Measurements from ENCODE around the gene TRIM14. TPM values are rescaled to one million over a fixed set of nuclear protein-coding genes. Genes with fewer than 3 reads are reported as not detected.

The TRIM14 gene
- total and polyA plus RNA-seq, 2 of the 4 experiments (the other 2 are of a cell fraction) = 3.0 to 8.5 TPM

GRCh38 chr9:98049288-98050072, 69.5 kb downstream of the TRIM14 start:
- Histone ChIP-seq H2AK9ac (replicated peaks; ENCODE audit: low read depth, low read length, poor library complexity) (no peak overlapping the region), H3K18ac (ENCODE audit: low read depth, low read length) (no peak overlapping the region), H2AFZ (replicated peaks; ENCODE audit: low read length, poor library complexity) (no peak overlapping the region), H4K8ac (ENCODE audit: low read depth in 2 of 2, low read length in 2 of 2) (no peak overlapping the region), H3K9me1 (ENCODE audit: insufficient read depth, low read length) (no peaks in the 10 kb centered on the region), H3K4me3 (ENCODE audit: insufficient read depth, low read depth, low read length) (no peak overlapping the region), H4K91ac (ENCODE audit: insufficient read depth, low read depth, low read length) (no peak overlapping the region), H3K9me3 (ENCODE audit: control insufficient read depth, insufficient read depth, low read length) (no peaks in the 10 kb centered on the region), H3K36me3 (ENCODE audit: control insufficient read depth, insufficient read depth, low read length) (no peaks in the 10 kb centered on the region), H2AK5ac (ENCODE audit: low read depth, low read length) (no peak overlapping the region), H3K79me1 (ENCODE audit: low read depth in 1 of 2, low read length in 2 of 2) (no peaks in the 10 kb centered on the region), H4K5ac (ENCODE audit: low read depth, low read length) (no peak overlapping the region), H2BK15ac (ENCODE audit: low read depth, low read length) (no peak overlapping the region), H3K56ac (ENCODE audit: extremely low read depth, insufficient read depth, low read length) (no peak overlapping the region), H3K4me1 (ENCODE audit: control insufficient read depth, insufficient read depth, low read length) (no peaks in the 10 kb centered on the region), H2BK5ac (ENCODE audit: low read depth, low read length, poor library complexity, severe bottlenecking) (no peak overlapping the region), H2BK20ac (ENCODE audit: low read depth, low read length) (no peak overlapping the region), H3K27me3 (ENCODE audit: control insufficient read depth, insufficient read depth, low read length) (no peaks in the 10 kb centered on the region), H3K9ac (ENCODE audit: low read depth, low read length) (no peak overlapping the region), H3K4ac (ENCODE audit: low read depth, low read length) (no peak overlapping the region), H4K20me1 (ENCODE audit: insufficient read depth, low read length) (no peaks in the 10 kb centered on the region), H3K27ac (ENCODE audit: insufficient read depth, low read length) (no peak overlapping the region), H3K4me2 (ENCODE audit: low read depth, low read length) (no peak overlapping the region), H3K23ac (ENCODE audit: low read depth, low read length) (no peak overlapping the region), H3K14ac (replicated peaks; ENCODE audit: low read depth, low read length) (no peak overlapping the region), H2BK120ac (ENCODE audit: low read depth, low read length) (no peak overlapping the region)
- no peak for ATAC-seq (ENCODE audit: low read depth)
- POLR2A ChIA-PET (ENCODE audit: unreplicated experiment) = no interaction called here
- dilution Hi-C loops (cut with HindIII; ENCODE audit: low sequenced_read_pairs, unreplicated experiment) (no loop called here), intact Hi-C loops (cut with micrococcal nuclease) (no loop called here), in situ Hi-C loops (cut with MboI; ENCODE audit: low sequenced_read_pairs) (no loop called here)
- BruUV-seq (replicated peaks) = no TSS peak
- TF ChIP-seq POLR2A (IDR thresholded peaks at IDR 0.05; ENCODE audit: low read depth, low read length) (no peak), BHLHE40 (IDR thresholded peaks at IDR 0.05; ENCODE audit: low read depth, low read length) (no peak), NFE2L2 (IDR thresholded peaks at IDR 0.05; ENCODE audit: low read depth, low read length) (no peak), SMC3 (IDR thresholded peaks at IDR 0.05; ENCODE audit: low read depth, low read length) (no peak), RCOR1 (IDR thresholded peaks at IDR 0.05; ENCODE audit: insufficient replicate concordance, low read length) (no peak), MXI1 (IDR thresholded peaks at IDR 0.05; ENCODE audit: borderline replicate concordance, low read depth, low read length) (no peak), MAFK (IDR thresholded peaks at IDR 0.05; ENCODE audit: low read depth, low read length) (no peak), MAZ (IDR thresholded peaks at IDR 0.05; ENCODE audit: borderline replicate concordance, low read depth, low read length) (no peak), FOS (IDR thresholded peaks at IDR 0.05; ENCODE audit: low read depth, low read length) (no peak)
- TF ChIP-seq, protein P1, sequence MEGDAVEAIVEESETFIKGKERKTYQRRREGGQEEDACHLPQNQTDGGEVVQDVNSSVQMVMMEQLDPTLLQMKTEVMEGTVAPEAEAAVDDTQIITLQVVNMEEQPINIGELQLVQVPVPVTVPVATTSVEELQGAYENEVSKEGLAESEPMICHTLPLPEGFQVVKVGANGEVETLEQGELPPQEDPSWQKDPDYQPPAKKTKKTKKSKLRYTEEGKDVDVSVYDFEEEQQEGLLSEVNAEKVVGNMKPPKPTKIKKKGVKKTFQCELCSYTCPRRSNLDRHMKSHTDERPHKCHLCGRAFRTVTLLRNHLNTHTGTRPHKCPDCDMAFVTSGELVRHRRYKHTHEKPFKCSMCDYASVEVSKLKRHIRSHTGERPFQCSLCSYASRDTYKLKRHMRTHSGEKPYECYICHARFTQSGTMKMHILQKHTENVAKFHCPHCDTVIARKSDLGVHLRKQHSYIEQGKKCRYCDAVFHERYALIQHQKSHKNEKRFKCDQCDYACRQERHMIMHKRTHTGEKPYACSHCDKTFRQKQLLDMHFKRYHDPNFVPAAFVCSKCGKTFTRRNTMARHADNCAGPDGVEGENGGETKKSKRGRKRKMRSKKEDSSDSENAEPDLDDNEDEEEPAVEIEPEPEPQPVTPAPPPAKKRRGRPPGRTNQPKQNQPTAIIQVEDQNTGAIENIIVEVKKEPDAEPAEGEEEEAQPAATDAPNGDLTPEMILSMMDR (conservative IDR thresholded peaks at IDR 0.05; ENCODE audit: low read depth, low read length) = no peak
- WGBS, 2 experiments (ENCODE audit: extremely low coverage in 2 of 2, insufficient read length in 1 of 2) = 57% methylated on average over 1 of the region's 1 CpG; no CpG with 5 or more reads in 1 of the 2 experiments
- CTCF ChIA-PET = no interaction called here
- no peak for DNase-seq

All from IMR-90 (cell line).